Astrocyte of the cerebellum (primary cell): ENCODE data around the gene CUTC.
"Not testable (repeated sequence)": the region's sequence is repeated elsewhere in the genome, so short reads cannot be mapped to it uniquely, and the experiment has no call there.

ENCODE experiments used
- DNase-seq: peaks from one replicate; pipeline ENCODE4 v3.0.0-alpha.2; 2011; ENCODE audit warnings: low read depth
- H3K4me3 ChIP-seq: 2 replicates; pipeline ENCODE4 v1.5.1; 2011; ENCODE audit warnings: mild to moderate bottlenecking, low read depth, low read length, moderate library complexity
- in situ Hi-C: cut with HindIII; loops from 2 replicates; pipeline ENCODE4 v1.10.0; 2017; ENCODE audit warnings: low sequenced_read_pairs
- TF ChIP-seq, protein P1 (sequence below): IDR thresholded peaks from 2 replicates; pipeline ENCODE4 v1.5.1; 2012; ENCODE audit warnings: low read length, low read depth, moderate library complexity, mild to moderate bottlenecking; ENCODE audit errors: missing control alignments

Gene CUTC

DNA sequence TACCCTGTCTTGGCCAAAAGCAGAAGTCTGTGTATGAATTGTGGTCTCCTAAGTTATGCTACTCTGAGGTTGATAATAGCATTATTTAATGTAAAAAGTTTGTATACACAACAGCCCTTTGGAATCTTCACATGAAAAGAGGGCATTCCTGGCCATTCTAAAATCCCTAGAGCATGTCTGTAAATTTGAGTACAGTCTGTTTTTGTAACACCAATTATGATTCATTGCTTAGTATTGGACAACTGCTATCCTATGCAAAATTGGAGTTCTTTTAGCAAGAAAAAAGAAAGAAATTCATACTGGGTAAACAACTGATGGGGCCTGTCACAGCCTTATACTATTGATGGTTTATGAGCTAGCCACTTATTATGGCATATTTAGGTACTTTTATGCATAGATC is 10.2 kb downstream of the CUTC start:
- no peak overlapping the region for H3K4me3 ChIP-seq
- TF ChIP-seq, protein P1, sequence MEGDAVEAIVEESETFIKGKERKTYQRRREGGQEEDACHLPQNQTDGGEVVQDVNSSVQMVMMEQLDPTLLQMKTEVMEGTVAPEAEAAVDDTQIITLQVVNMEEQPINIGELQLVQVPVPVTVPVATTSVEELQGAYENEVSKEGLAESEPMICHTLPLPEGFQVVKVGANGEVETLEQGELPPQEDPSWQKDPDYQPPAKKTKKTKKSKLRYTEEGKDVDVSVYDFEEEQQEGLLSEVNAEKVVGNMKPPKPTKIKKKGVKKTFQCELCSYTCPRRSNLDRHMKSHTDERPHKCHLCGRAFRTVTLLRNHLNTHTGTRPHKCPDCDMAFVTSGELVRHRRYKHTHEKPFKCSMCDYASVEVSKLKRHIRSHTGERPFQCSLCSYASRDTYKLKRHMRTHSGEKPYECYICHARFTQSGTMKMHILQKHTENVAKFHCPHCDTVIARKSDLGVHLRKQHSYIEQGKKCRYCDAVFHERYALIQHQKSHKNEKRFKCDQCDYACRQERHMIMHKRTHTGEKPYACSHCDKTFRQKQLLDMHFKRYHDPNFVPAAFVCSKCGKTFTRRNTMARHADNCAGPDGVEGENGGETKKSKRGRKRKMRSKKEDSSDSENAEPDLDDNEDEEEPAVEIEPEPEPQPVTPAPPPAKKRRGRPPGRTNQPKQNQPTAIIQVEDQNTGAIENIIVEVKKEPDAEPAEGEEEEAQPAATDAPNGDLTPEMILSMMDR: no peak
- DNase-seq: no peak
- in situ Hi-C loops: no loop called here

DNA sequence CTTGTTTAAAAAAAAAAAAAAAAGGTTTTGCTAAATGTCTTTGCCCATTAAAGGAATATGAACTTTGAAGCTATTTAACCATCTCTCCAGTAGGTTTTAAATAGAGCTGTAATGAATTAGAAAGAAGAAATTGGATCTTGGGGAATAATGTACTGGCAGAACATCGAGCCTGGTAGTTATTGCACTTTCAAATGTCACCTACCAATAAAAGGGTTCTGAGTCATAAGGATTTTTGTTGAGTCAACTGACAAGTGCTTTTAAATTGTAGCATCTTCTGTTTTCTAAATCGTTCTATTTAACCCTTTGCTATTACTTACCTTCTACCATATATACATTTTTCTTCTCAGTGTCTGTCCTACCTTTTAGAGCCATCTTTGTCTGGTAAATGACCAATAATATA is 10.7 kb downstream of the CUTC start:
- no peak for DNase-seq
- H3K4me3 ChIP-seq: no peak overlapping the region
- TF ChIP-seq, protein P1: no peak
- in situ Hi-C loops: no loop called here

DNA sequence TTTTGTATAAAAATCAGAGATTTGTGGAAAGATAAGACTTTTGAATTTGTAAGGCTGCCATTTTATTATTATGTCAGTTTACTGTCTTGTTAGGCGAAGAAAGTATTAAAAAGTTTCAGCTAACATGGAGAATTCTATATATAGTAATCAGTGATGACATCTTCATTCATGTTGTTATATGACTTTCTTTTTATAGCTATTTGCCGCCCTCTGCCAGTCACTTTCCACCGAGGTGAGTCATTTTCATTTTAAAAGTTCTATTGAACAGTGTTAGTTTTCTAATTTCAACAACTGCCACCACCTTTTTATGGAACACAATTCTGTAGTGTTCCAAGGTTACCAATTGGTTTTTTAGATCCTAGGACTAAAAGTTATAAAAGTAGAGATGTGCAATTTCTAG is 11.8 kb downstream of the CUTC start:
- in situ Hi-C loops: no loop called here
- no peak for DNase-seq
- TF ChIP-seq, protein P1: no peak
- no peak overlapping the region for H3K4me3 ChIP-seq

DNA sequence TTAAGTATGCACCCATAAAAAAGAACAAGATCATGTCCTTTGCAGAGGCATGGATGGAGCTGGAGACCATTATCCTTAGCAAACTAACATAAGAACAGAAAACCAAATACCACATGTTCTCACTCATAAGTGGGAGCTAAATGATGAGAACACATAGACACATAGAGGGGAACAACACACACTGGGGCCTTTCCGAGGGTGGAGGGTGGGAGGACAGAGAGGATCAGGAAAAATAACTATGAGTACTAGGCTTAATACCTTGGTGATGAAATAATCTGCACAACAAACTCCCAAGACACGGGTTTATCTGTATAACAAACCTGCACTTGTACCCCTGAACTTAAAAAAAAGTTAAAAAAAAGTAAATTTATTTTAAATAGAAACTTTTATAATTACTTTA is 14.1 kb downstream of the CUTC start:
- in situ Hi-C loops, H3K4me3 ChIP-seq, DNase-seq: not testable (repeated sequence)

DNA sequence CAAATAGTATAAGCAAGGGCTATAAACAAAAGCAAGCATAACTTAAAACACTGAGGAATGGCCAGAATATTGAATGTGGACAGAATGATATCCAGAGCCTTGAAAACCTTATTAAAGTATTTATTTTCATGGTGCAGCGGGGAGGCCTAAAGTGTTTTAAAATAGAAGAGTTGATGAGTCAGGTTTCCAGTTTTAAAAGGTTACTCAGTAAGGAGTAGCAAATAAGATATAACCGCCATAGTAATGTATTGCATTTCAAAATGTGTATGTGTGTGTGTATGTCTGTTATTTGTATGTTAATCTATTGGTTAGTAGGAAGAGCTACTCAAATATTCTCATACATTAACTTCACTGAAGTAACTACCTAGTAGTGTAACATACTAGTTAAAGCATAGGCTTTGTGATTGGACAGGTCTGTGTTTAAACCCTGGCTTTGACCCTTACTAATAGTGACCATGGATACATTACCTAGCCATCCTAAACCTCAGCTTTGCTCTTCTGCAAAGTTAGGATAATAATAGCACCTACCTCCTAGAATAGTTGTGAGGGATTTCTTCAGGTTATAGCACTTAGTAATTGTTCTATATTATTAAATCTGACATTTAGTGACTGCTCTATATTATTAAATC is 16.9 kb downstream of the CUTC start:
- in situ Hi-C loops: no loop called here
- TF ChIP-seq, protein P1: no peak
- H3K4me3 ChIP-seq: no peak overlapping the region
- DNase-seq: no peak

DNA sequence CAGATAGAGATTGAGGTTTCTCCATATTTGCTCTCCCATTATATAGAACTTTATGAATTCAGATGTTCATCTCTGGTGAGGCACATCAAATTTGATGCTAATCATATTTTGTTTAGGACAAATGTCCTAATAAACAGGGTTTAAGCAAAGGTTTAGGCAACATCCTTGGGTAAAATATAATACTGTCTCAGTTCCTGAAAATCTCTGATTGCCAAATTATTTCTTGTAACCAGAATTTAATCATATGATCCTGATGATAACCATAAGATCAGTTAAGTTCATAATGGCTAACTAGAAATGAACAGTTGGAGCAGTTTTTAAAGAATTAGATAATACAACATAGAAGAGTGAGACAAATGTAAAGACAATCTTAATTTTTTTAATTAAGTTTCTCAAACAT is 18.6 kb downstream of the CUTC start:
- in situ Hi-C loops: no loop called here
- TF ChIP-seq, protein P1: no peak
- H3K4me3 ChIP-seq: no peak overlapping the region
- DNase-seq: no peak

DNA sequence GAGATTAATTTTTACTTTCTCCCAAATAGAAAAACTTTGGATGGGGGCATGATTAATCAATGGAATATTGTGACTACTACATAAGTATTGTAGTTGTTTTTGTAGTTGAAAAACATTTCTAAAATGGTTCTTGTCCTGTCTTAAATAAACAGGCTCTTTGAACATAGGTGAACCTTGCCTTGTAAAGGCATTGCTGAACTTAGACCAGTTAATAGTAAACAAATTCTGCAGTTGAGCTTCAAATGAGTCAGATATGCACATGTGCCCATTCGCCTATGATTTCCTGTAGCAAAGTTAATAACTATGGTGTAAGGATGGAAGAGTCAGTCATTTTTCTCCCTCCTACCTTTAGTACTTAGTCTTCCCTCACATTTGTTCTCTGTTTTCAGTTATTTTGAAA is 22.6 kb downstream of the CUTC start:
- no peak for DNase-seq
- in situ Hi-C loops: loop anchor here (5.0 kb wide), 1 partner anchor 93 kb away; no protein-coding TSS in a partner anchor
- H3K4me3 ChIP-seq: no peak overlapping the region
- TF ChIP-seq, protein P1: no peak
